EH (cell line): ENCODE measurements around the gene STOML1.
"Not testable (repeated sequence)": the region's sequence is repeated elsewhere in the genome, so short reads cannot be mapped to it uniquely, and the experiment has no call there.

Source experiments
- DNase-seq: peaks from one replicate; pipeline ENCODE4 v3.0.0-alpha.2; 2015; ENCODE audit warnings: low read depth

The STOML1 gene

GRCh38 chr15:73960472-73961070 is 31.5 kb downstream of the STOML1 start:
- not testable (repeated sequence) for DNase-seq

- DNase-seq = no peak
Measured at GRCh38 chr15:73959801-73960200, 32.3 kb downstream of the STOML1 start.

GRCh38 chr15:73959012-73959581 is 33.0 kb downstream of the STOML1 start:
- DNase-seq = no peak

DNA sequence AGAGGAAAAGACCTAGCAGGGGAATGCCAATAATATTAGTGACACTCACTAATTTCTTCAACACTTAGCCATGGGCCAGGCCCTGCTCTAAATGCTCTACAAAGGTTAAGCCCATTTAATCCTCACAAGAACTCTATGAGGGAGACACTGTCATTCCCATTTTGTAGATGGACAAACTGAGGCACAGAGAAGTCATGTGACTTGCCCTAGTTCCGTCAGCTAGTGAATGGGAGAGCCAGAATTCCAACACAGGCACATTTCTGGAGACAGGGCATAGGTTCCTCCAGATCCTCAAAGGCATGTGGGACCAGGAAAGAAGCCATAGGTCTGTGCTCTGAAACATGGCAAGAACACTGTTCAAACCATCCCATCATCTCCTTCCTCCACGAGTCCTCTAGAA is 34.3 kb downstream of the STOML1 start:
- DNase-seq = no peak

GRCh38 chr15:73957276-73957675 is 34.8 kb downstream of the STOML1 start:
- no peak for DNase-seq

GRCh38 chr15:73956743-73957135 is 35.4 kb downstream of the STOML1 start:
- DNase-seq = peak; percentile 94

GRCh38 chr15:73955861-73956742 is 36.0 kb downstream of the STOML1 start:
- DNase-seq = no peak

DNA sequence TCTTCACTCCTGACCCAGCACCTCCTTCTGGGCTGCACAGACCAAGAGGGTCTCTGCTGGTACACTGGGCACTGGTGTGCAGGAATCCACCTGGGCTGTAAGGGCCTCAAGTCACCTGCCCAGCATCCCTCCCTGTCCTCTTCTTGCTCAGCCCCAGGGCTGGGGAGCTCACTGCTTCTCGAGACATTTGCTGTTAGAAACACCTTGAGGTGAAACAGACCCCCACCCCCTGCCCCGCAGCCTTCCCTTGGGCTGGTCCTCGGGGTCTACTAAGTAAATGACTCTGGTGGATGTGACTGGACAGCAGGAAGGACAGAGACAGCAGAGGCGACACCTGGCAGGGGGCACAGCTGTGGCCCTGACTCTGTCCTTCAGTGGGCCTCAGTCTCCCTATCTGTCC is 36.8 kb downstream of the STOML1 start:
- no peak for DNase-seq

DNA sequence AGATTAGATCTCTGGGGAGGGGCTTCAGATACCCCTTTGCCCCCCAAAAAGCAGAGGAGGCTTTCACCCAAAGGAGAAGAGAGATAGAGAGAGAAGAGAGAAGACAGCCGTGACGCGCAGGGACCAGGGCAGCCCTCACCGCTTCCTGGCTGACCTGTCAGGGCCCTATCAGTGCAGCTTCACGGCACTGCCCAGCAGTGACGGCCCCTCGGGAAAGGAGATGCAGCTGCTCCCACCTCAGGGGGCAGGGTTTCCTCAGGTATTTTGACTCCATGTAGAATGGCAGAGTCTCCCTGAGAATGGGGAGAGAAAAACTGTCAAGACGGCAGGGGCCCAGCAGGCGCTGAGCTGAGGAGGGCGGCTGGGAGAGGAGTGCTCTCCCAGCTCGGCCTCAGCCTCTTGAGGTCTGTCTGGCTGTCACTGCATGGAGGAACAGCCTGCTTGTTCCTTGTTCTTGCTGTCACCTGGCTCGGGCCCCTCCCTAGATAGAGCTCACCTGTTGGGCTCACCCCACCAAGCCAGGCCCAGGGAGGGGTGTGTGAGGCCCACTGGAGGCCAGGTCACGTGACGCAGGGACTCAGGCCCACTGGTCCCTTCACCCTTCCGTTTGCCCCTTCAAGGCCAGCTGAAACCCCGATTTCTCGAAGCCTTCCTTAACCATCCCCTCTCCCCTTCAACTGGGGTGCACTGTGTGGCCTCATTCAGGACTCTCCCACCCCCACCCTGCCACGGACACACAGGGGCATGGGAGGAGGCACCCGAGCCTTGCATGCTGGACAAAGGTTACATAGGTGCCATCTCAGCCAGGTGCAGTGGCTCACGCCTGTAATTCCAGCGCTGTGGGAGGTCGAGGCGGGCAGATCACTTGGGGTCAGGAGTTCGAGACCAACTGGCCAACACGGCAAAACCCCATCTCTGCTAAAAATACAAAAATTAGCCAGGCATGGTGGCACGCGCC is 37.6 kb downstream of the STOML1 start:
- no peak for DNase-seq

DNA sequence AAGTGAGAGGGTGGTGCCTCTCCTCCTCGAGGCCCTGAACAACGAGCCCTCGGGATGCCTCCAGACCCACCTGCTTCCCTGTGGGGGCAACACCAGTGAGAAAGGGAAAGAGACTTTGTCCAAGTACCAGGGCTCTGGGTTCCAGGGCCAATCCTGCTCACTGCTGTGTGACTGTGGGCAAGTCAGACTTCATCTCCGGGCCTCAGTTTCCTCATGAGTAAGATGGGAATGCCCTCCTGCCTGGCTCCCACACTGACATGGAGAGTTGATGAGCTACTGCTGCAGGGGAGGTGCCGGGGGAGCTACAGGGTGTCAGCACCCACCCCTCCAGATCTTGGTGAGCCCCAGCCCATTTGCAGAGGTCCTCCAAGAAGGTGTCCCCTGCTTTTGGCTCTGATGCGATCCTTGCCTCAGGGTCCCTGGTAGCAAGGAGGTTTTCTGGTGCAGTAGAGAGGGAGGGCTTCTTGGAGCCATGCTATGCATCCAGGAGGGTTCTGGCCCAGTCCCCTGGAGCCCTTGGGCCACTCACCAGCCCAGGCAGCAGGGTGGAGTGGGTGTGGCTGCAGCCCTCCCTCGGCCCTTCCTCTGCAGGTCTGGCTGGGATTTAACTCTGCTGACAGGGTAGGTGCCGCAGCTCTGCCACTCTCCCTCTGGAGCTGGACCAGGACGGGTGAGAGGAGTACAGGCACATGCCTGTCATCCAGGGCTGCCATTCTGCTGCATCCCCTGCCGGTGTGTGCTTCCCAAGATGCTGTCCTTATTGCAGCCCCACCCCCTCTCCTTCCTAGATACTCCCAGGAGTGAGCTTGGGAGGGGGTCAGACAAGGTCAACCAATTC is 39.0 kb downstream of the STOML1 start:
- DNase-seq = no peak

DNA sequence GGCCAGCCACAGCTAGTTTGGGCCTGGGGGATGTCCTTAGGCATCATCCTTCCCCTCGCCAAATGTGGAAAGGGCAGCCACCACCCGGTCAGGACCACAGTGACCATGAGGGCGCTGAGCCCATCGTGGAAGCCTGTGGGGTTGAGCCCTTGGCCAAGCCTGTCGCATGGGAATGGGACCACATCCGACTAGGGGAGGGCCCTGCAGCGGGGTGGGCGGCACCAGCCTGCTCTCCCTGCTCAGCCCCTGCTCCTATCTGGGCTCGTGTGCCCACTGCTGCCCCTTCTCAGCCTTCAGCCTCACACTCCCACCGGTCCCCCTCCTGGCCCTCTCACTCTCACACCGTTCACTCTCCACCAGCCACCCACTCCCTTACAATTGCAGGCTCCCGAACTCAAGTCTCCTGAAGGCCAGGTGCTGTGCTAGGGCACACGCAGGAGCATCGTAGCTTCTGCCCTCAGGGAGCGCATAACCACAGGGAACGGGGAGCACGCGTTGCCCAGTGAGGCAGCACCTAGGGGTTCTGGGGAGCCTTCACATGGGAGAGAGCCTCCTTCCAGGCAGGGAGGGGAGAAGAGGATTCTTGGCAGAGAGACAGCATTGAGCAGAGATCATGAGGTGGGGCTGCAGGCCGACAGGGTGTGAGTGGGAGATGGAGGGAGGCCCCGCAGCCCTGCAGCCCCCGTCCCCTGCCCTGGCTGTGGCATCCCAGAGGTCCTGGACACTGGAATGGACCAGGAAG is 39.8 kb downstream of the STOML1 start:
- DNase-seq = no peak

DNA sequence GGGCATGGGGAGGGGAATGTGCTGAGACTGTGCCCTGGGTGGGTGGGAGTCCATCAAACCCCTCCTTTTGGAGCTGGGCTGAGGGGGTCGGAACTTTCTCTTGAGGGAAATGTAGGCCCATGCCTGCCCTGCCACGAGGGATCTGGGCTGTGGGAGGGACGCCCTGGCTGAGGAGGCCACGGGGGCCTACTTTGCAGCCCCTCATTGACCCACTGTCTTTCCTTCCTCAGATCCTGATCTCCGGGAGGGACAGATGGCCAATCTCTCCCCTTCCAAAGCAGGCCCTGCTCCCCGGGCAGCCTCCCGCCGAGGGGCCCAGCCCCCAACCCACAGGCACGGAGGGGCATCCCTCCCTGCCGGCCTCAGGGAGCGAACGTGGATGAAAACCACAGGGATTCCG is 40.5 kb downstream of the STOML1 start:
- DNase-seq = no peak

GRCh38 chr15:73950831-73951561 is 41.1 kb downstream of the STOML1 start:
- peak; percentile 99 for DNase-seq

DNA sequence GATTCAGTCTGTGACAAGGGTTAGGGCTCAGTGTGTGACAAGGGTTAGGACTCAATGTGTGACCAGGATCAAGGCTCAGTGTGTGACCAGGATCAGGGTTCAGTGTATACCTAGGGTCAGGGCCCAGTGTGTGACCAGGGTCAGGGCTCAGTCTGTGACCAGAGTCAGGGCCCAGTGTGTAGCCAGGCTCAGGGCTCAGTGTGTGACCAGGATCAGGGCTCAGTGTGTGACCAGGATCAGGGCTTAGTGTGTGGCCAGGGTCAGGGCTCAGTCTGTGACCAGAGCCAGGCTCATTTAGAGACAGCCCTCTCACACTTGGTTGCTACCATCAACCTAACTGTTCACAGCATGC is 41.6 kb downstream of the STOML1 start:
- no peak for DNase-seq

DNA sequence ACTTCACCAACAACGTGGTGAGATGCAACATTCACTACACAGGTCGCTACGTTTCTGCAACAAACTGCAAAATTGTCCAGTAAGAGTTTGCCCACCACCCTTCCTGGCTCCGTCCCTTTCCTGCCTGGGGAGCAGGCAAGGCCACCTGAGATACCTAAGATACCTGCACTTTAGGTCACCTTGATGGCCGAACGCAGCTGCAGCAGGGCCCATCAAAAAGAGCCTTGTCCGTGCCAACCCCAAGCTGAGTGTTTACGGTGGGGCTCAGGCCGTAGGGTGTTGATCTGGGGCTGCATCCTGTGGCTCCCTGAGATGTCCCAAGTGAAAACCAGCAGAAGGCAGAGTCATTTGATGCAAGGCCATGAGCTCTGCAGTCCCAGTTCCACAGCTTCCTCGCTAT is 42.6 kb downstream of the STOML1 start:
- DNase-seq = no peak

DNA sequence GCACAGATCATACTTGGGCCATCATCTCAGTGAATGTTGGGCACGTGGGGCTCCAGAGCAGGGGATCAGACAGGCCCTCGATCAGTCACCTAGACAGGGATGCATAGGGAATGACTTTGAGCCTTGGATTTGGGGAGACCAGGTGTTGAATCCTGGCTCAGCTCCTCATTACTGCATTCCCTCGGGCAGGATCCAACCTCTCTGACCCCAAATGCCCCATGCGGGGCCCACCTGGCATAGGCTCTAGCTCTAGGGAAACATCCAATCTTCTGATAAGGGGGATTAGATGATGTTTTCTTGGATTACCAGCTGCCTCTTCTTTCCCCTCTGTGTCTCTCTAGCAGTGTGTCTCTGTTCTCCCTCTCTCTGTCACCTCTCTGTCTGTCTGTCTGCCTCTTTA is 43.1 kb downstream of the STOML1 start:
- DNase-seq = no peak

DNA sequence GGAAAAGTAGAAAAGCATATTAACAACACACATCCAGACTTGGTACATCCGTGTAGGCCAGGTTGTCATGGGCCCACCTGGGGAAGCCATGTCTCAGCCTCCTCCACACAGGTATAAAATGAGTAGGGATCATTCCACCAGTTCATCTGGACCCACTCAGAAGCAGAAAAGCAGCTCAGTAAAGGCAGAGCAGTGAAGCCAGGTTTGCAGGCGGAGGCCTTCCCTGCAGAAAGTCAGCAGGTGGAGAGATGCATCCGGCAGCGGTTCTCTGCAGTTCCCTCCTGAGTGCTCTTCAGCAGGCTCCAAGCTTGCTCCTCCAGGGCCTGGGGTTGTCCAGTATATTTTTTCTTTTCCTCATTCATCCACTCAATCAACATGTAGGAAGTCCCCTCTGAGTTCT is 43.7 kb downstream of the STOML1 start:
- DNase-seq = no peak

GRCh38 chr15:73947651-73948050 is 44.4 kb downstream of the STOML1 start:
- no peak for DNase-seq

DNA sequence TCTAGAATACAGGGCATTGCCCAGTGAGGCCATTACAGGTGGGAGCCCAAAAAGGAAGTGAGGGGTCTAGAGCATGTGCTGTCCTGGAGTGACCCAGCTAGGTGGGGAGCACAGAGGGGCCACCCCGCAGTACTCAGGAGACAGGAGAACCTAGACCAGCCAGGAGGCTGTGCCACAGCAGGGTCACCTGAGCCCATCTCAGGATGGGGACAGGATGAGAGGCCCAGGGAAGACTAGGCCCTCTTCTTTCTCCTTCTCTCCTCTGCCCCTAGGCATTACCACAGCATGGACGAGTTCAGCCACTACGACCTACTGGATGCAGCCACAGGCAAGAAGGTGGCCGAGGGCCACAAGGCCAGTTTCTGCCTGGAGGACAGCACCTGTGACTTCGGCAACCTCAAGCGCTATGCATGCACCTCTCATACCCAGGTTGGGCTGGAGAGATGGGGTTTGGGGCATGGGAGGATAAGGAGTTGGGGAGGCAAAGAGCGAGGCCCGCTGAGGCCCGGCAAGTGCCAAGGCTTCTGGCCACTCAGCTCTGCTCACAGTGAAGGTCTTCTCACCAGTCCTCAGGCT is 45.2 kb downstream of the STOML1 start:
- DNase-seq = no peak
